SK-N-SH (cell line): Measurements from ENCODE around the gene ZNF786.
"Not testable (repeated sequence)": the region's sequence is repeated elsewhere in the genome, so short reads cannot be mapped to it uniquely, and the experiment has no call there.

Source experiments
- EP300 ChIP-seq, 2 experiments: IDR thresholded peaks; 2 replicates each; pipeline versions ENCODE4 v1.4.0 to v1.6.1; 2012; ENCODE audit warnings: borderline replicate concordance in 1 of 2, low read depth in 1 of 2, low read length in 1 of 2
- EZH2phosphoT487 ChIP-seq: fragments of 200-600 bp; sonication (generic); IDR thresholded peaks from 2 replicates; pipeline ENCODE4 v1.6.1; 2017; ENCODE audit warnings: low read depth, mixed run types, mild to moderate bottlenecking, antibody characterized with exemption, moderate library complexity, borderline replicate concordance
- TCF12 ChIP-seq: IDR thresholded peaks from 2 replicates; pipeline ENCODE4 v1.4.0; 2012
- YY1 ChIP-seq: IDR thresholded peaks from 2 replicates; pipeline ENCODE4 v1.4.0; 2012; ENCODE audit warnings: low read depth, mild to moderate bottlenecking
- TF ChIP-seq, protein P1 (sequence below): fragments of 200-600 bp; sonication (generic); IDR thresholded peaks from 2 replicates; pipeline ENCODE4 v1.6.1; 2017; ENCODE audit warnings: antibody characterized with exemption, mild to moderate bottlenecking, moderate library complexity
- TF ChIP-seq, protein P2 (sequence below): IDR thresholded peaks from 2 replicates; pipeline ENCODE4 v1.4.0; 2012; ENCODE audit warnings: low read depth, borderline replicate concordance
- TF ChIP-seq, protein P3 (sequence below): IDR thresholded peaks from 2 replicates; pipeline ENCODE4 v1.6.1; 2012; ENCODE audit warnings: mild to moderate bottlenecking, low read depth, low read length, moderate library complexity

DNA sequence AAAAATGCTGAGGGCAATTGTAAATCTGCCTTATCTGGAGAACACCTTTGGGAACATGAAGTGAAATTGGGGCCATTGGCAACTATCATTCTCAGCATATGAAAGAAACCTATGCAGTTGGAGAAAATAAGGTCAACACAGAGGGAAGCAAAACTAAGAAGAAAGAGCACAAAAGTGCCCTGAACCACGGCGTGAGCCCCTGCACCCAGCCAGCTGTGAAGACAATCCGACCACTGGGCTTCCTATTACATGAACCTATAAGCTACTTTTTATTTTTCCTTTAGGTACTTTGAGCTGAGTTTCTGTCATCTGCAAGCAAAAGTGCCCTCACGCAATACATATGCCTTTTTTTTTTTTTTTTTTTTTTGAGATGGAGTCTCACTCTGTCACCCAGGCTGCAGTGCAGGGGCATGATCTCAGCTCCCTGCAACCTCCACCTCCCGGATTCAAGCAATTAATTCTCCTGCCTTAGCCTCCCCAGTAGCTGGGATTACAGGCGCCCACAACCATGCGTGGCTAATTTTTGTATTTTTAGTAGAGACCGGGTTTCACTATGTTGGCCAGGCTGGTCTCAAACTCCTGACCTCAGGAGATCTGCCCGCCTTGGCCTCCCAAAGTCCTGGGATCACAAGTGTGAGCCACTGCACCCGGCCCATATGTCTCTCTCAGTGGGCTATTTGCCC lies 28.2 kb downstream of the ZNF786 start:
- TF ChIP-seq, protein P1, sequence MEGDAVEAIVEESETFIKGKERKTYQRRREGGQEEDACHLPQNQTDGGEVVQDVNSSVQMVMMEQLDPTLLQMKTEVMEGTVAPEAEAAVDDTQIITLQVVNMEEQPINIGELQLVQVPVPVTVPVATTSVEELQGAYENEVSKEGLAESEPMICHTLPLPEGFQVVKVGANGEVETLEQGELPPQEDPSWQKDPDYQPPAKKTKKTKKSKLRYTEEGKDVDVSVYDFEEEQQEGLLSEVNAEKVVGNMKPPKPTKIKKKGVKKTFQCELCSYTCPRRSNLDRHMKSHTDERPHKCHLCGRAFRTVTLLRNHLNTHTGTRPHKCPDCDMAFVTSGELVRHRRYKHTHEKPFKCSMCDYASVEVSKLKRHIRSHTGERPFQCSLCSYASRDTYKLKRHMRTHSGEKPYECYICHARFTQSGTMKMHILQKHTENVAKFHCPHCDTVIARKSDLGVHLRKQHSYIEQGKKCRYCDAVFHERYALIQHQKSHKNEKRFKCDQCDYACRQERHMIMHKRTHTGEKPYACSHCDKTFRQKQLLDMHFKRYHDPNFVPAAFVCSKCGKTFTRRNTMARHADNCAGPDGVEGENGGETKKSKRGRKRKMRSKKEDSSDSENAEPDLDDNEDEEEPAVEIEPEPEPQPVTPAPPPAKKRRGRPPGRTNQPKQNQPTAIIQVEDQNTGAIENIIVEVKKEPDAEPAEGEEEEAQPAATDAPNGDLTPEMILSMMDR = not testable (repeated sequence)
- not testable (repeated sequence) for TF ChIP-seq EZH2phosphoT487; YY1; EP300 (IDR thresholded peaks at IDR 0.05; ENCODE audit: borderline replicate concordance in 1 of 2, low read depth in 1 of 2, low read length in 1 of 2); TCF12
- TF ChIP-seq, protein P2, sequence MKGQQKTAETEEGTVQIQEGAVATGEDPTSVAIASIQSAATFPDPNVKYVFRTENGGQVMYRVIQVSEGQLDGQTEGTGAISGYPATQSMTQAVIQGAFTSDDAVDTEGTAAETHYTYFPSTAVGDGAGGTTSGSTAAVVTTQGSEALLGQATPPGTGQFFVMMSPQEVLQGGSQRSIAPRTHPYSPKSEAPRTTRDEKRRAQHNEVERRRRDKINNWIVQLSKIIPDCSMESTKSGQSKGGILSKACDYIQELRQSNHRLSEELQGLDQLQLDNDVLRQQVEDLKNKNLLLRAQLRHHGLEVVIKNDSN = not testable (repeated sequence)
- TF ChIP-seq, protein P3, sequence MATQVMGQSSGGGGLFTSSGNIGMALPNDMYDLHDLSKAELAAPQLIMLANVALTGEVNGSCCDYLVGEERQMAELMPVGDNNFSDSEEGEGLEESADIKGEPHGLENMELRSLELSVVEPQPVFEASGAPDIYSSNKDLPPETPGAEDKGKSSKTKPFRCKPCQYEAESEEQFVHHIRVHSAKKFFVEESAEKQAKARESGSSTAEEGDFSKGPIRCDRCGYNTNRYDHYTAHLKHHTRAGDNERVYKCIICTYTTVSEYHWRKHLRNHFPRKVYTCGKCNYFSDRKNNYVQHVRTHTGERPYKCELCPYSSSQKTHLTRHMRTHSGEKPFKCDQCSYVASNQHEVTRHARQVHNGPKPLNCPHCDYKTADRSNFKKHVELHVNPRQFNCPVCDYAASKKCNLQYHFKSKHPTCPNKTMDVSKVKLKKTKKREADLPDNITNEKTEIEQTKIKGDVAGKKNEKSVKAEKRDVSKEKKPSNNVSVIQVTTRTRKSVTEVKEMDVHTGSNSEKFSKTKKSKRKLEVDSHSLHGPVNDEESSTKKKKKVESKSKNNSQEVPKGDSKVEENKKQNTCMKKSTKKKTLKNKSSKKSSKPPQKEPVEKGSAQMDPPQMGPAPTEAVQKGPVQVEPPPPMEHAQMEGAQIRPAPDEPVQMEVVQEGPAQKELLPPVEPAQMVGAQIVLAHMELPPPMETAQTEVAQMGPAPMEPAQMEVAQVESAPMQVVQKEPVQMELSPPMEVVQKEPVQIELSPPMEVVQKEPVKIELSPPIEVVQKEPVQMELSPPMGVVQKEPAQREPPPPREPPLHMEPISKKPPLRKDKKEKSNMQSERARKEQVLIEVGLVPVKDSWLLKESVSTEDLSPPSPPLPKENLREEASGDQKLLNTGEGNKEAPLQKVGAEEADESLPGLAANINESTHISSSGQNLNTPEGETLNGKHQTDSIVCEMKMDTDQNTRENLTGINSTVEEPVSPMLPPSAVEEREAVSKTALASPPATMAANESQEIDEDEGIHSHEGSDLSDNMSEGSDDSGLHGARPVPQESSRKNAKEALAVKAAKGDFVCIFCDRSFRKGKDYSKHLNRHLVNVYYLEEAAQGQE = not testable (repeated sequence)
